Right cardiac atrium (tissue), 5 donors: ENCODE results near the gene MTFMT. TPM values are rescaled to one million over a fixed set of nuclear protein-coding genes. Genes with fewer than 3 reads are reported as not detected.

Source experiments
- ATAC-seq, 2 donors: fragments of 200-7000 bp; cut with Tn5 transposase; one replicate each; pipeline versions ENCODE4 v1.8.0 to v1.9.1; 2020; ENCODE audit warnings: moderate library complexity in 2 of 2, mild to moderate bottlenecking in 1 of 2
- DNase-seq, 3 donors: peaks; one replicate each; pipeline ENCODE4 v3.0.0-alpha.2; 2020
- H3K27ac ChIP-seq: one replicate; pipeline ENCODE4 v1.5.1; 2013; ENCODE audit warnings: mild to moderate bottlenecking, low read length, control low read depth, moderate library complexity
- H3K27me3 ChIP-seq: one replicate; pipeline ENCODE4 v1.6.1; 2013; ENCODE audit not compliant: control insufficient read depth, insufficient read depth
- H3K4me1 ChIP-seq: one replicate; pipeline ENCODE4 v1.6.1; 2013; ENCODE audit warnings: low read length; ENCODE audit not compliant: control insufficient read depth, insufficient read depth
- H3K4me3 ChIP-seq: one replicate; pipeline ENCODE4 v1.5.1; 2013; ENCODE audit warnings: low read length, control low read depth
- H3K9me3 ChIP-seq: one replicate; pipeline ENCODE4 v1.6.1; 2013; ENCODE audit warnings: low read length; ENCODE audit not compliant: control insufficient read depth
- WGBS: extraction: QIAGEN DNeasy Blood & Tissue Kit; methylation state at CpG from one replicate; pipeline ENCODE4 v1.1.7; 2013; 5-methylcytosine and 5-hydroxymethylcytosine counted together
- intact Hi-C, 4 donors: fragments of 100-400 bp; cut with DNase I; formaldehyde crosslinking; loops; one replicate each; pipeline versions ENCODE4 v1.11.0 to v1.14.0; 2022 to 2023
- polyA plus RNA-seq: library from polyadenylated mRNA; stranded (reverse); fragments of 200-250 nt; gene quantifications from one replicate; pipeline ENCODE4 v1.2.3, GENCODE V29; 2013
- total RNA-seq, 4 donors: library from RNA; stranded (reverse); fragmentation: NEBNext Ultra II Directional; extraction: Animal tissue kit (Norgen Biotek cat#: 25700); gene quantifications; one replicate each; pipeline ENCODE4 v1.2.1, GENCODE V29; 2021
- donor health status: healthy with polysubstance abuse.
- donor health status: DM: no; HTN: yes; CAD: no.
- donor health status: DM: no; HTN: no; CAD: no.
- donor health status: DM: no; HTN: yes; CAD: no; lungs with severe emphysema.
- donor health status: DM: yes; HTN: yes; CAD: no.

The MTFMT gene
- total and polyA plus RNA-seq, 5 donors = 9.9 to 18.0 (median 17.5) TPM

GRCh38 chr15:65059931-65060596, 30.6 kb upstream of the MTFMT start:
- ATAC-seq = peak; percentile 55 to 66

GRCh38 chr15:65059369-65059750, 29.9 kb upstream of the MTFMT start:
- peak overlapping the region; percentile 79 for H3K27ac ChIP-seq
- peaks cover 38% of the 10 kb centered on the region for H3K4me1 ChIP-seq
- no peaks in the 10 kb centered on the region for H3K9me3 ChIP-seq
- no peak for DNase-seq
- 80% methylated on average over 3 of the region's 3 CpGs for WGBS
- no peak overlapping the region for H3K4me3 ChIP-seq
- ATAC-seq = no peak
- no peaks in the 10 kb centered on the region for H3K27me3 ChIP-seq
- intact Hi-C loops = no loop called here

More at GRCh38 chr15:65059931-65060596, 30.6 kb upstream of the MTFMT start:
- Histone ChIP-seq H3K9me3 (no peaks in the 10 kb centered on the region), H3K27ac (peak overlapping the region; percentile 79), H3K4me1 (peaks cover 32% of the 10 kb centered on the region), H3K4me3 (no peak overlapping the region), H3K27me3 (no peaks in the 10 kb centered on the region)
- WGBS = 49% methylated on average over 4 of the region's 4 CpGs
- intact Hi-C loops = no loop called here
- peak in 1 of 3 donors; percentile 73 for DNase-seq

DNA sequence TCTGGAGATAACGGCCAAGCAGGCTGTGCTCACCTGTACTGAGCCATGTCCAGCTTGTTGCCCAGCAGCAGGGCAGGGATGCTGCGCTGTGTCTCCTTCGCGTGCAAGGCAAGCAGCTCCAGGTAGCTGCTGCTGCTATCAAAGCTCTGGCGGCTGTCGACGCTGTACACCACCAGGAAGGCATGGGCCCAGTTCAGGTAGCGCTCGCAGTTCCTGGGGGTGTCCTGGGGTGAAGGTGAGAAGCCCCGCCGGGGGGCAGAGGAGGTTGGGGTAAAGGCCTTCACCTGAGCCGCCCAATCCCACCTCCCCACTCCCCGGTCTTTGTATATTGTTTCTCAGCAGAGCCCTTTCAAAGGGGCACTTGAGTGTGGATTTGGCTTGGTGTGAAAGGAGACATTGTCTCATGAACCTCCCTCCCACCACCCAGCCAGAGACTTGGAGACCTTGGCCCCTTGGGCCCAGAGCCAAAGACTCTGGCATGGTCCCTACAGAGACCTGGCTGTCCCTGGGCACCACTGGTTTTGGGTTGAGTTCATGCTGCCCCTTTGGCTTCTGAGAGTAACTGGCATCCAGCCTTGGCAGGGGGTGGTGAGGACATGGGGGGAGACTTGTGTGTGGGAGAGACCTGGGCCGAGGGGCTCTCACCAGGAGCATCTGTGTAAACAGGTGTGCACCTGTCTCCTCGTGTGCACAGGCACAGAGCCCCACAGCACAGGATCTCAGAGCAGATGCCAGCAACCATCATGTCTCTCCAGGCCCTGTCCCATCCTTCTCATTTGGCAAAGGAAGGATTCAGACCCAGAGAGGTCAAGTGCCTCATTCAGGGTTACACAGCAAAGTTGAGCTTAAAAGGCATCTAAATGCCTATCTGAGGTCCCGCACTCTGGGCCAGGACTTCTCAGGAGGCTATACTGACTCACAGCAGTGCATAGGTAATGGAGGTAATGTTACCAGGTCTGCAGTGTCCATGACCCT, 29.2 kb upstream of the MTFMT start:
- Histone ChIP-seq H3K4me1 (peaks cover 38% of the 10 kb centered on the region), H3K4me3 (no peak overlapping the region), H3K27ac (no peak overlapping the region), H3K27me3 (no peaks in the 10 kb centered on the region), H3K9me3 (no peaks in the 10 kb centered on the region)
- 87% methylated on average over 16 of the region's 16 CpGs for WGBS
- ATAC-seq (no peak), DNase-seq (no peak)
- intact Hi-C loops = no loop called here

DNA sequence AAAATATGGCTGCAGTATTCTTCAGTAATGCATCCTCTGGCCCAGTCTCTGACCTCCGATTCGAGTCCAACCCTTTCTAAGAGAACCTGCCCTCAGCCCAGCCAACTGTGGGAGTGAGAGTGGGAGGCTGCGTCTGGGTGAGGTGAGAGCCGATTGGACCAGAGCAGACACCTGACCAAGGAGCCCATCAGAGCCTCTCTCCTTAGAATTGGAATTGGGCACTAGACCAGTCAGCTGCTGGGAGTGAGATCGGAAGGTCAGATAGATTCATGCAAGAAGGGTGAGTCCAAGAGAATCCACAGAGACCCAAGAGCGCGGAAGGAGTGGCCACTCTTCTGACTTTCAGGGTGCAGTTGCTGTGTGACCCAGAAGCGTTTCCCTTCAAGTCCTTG, 28.1 kb upstream of the MTFMT start:
- WGBS = 84% methylated on average over 8 of the region's 8 CpGs
- Histone ChIP-seq H3K27me3 (no peaks in the 10 kb centered on the region), H3K4me1 (peaks cover 31% of the 10 kb centered on the region), H3K9me3 (no peaks in the 10 kb centered on the region), H3K27ac (no peak overlapping the region), H3K4me3 (no peak overlapping the region)
- intact Hi-C loops = no loop called here
- DNase-seq (no peak), ATAC-seq (no peak)

- Histone ChIP-seq H3K4me1 (peaks cover 28% of the 10 kb centered on the region), H3K27ac (peak overlapping the region; percentile 16), H3K4me3 (no peak overlapping the region), H3K27me3 (no peaks in the 10 kb centered on the region), H3K9me3 (no peaks in the 10 kb centered on the region)
- DNase-seq (no peak), ATAC-seq (no peak)
- intact Hi-C loops = no loop called here
- WGBS = 82% methylated on average over 8 of the region's 8 CpGs
These were observed 27.6 kb upstream of the MTFMT start for GRCh38 chr15:65056868-65057548.

GRCh38 chr15:65056106-65056505, 26.7 kb upstream of the MTFMT start:
- Histone ChIP-seq H3K9me3 (no peaks in the 10 kb centered on the region), H3K4me3 (no peak overlapping the region), H3K4me1 (peaks cover 26% of the 10 kb centered on the region), H3K27ac (peak overlapping the region; percentile 83), H3K27me3 (no peaks in the 10 kb centered on the region)
- 78% methylated on average over 9 of the region's 9 CpGs for WGBS
- intact Hi-C loops = no loop called here
- DNase-seq = no peak
- no peak for ATAC-seq

DNA sequence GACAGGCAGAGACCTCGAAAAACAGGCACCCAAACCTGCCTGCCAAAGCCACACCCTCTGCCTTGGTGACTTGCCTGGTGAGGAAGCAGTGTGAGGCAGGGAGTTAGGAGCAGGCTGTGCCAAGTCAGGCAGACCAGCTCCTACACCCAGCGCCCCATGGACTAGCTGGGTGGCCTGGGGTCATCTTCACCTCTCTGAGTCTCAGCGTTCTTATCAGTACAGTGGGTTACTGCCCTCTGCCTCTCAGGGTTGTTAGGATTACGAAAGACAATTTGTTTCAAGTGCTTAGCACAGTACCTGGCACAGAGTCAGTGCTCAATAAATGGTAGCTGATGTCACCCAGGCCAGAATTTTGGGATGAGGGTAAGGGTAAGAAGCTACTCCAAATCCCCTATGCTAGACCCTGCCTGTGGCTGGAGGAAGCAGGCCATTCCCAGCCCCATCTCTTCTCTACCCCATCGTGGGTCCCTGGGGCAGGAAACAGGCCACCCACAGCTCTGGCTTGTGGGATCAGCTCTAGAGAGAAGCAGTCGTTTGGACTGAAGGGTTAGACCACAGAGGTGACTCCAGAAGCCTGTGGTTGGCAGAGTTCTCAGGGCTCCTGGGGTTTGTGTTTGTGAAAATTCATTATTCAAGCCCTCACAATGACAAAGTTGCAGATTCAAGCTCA, 25.9 kb upstream of the MTFMT start:
- H3K27ac ChIP-seq = peak overlapping the region; percentile 83
- ATAC-seq (peak; percentile 61 to 71), DNase-seq (peak in 2 of 3 donors; percentile 68 to 77)
- no peaks in the 10 kb centered on the region for H3K27me3 ChIP-seq
- H3K4me1 ChIP-seq = peaks cover 20% of the 10 kb centered on the region
- H3K9me3 ChIP-seq = no peaks in the 10 kb centered on the region
- no peak overlapping the region for H3K4me3 ChIP-seq
- 36% methylated on average over 6 of the region's 6 CpGs for WGBS
- intact Hi-C loops = loop anchor here in 1 of 4 donors (2.0 kb wide), 1 partner anchor 45 kb away; no protein-coding TSS in a partner anchor

DNA sequence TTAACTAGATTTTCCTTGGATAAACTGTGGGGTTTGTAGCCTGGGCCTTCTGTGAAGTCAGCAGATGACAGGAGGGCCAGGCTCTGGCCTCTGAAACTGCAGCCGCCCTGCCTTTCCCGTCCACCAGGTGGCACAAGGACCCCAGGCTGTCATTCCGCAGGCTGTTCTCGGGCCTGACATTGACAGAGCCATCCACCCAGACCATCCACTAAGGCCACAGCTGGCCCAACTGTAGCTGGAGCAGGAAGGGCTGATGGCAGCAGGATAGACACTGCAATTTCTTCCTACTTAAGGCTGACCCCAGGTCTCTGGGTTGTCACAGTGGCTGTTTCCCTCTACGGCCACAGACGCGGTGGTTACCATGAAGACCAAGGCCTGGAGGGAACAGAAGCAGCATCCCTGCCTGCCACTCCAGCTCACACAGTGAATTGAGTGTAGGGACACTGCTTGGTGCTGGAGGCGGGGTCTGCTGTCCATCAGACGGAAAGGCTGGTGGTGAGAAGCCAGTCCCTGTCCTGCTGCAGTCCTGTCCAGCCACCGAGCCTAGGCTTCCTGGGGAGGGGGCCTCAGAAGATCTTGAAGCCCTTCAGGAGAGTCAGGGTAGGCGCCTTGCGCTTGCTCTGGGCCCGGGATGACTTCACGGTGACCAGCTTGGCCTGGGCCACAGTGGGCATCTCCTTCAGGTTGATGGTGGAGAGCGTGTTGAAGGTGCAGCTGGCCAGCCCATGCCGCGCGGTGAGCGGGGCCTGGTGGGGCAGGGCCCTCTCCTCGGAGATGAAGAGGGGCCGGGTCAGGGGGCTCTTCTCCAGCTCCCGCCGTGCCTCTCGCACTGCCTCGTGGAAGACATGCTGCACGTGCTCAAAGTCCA, 25.1 kb upstream of the MTFMT start:
- H3K4me1 ChIP-seq = peaks cover 21% of the 10 kb centered on the region
- DNase-seq (peak; percentile 77 to 90 (median 90)), ATAC-seq (peak; percentile 75 to 78)

DNA sequence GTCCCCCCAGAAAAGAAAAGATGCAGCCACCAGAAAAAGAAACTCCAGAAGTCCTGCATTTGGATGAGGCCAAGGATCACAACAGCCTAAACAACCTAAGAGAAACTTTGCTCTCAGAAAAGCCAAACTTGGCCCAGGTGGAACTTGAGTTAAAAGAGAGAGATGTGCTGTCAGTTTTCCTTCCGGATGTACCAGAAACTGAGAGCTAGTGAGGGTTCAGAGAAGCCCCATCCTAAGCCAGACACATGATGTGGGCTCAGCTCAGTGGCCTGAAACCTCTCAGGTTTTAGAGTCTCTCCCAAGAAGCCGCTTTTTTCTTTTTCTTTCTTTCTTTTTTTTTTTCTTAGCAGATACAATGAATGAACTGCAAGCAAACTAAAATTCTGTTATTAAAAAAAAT, 23.5 kb upstream of the MTFMT start:
- peaks cover 18% of the 10 kb centered on the region for H3K4me1 ChIP-seq
- intact Hi-C loops = loop anchor here in 3 of 4 donors (5.0 kb wide), 2 partner anchors 34 to 44 kb away; no protein-coding TSS in a partner anchor
- DNase-seq = no peak
- WGBS = 79% methylated on average over 2 of the region's 2 CpGs
- no peaks in the 10 kb centered on the region for H3K9me3 ChIP-seq
- H3K27me3 ChIP-seq = no peaks in the 10 kb centered on the region
- ATAC-seq = no peak
- no peak overlapping the region for H3K4me3 ChIP-seq
- H3K27ac ChIP-seq = no peak overlapping the region

More for the DNA sequence above, 25.1 kb upstream of the MTFMT start:
- H3K4me3 ChIP-seq = no peak overlapping the region
- peak overlapping the region; percentile 83 for H3K27ac ChIP-seq
- no peaks in the 10 kb centered on the region for H3K27me3 ChIP-seq
- intact Hi-C loops = loop anchor here (2.0 to 5.0 kb wide), 3 partner anchors 33 to 46 kb away; no protein-coding TSS in a partner anchor
- H3K9me3 ChIP-seq = no peaks in the 10 kb centered on the region
- WGBS = 66% methylated on average over 26 of the region's 26 CpGs
